GM06990 (cell line): ENCODE results near the gene PYGO2.
"Not testable (repeated sequence)": the region's sequence is repeated elsewhere in the genome, so short reads cannot be mapped to it uniquely, and the experiment has no call there.

Experiments
- DNase-seq: peaks from one replicate; pipeline ENCODE4 v3.0.0-alpha.2; 2011; ENCODE audit not compliant: insufficient read length; ENCODE audit errors: extremely low read depth
- H3K27me3 ChIP-seq: replicated peaks from 2 replicates; pipeline ENCODE4 v1.6.0; 2011; ENCODE audit warnings: low read length; ENCODE audit not compliant: control insufficient read depth, insufficient read depth
- H3K36me3 ChIP-seq: 2 replicates; pipeline ENCODE4 v1.5.1; 2011; ENCODE audit warnings: low read length; ENCODE audit not compliant: control insufficient read depth, insufficient read depth
- H3K4me3 ChIP-seq: replicated peaks from 2 replicates; pipeline ENCODE4 v1.5.1; 2011; ENCODE audit warnings: low read depth, mild to moderate bottlenecking, control low read depth, low read length
- TF ChIP-seq, protein P1 (sequence below): IDR thresholded peaks from 2 replicates; pipeline ENCODE4 v1.5.1; 2011; ENCODE audit warnings: low read length, control low read depth, mild to moderate bottlenecking, inconsistent platforms; ENCODE audit not compliant: insufficient read depth, poor library complexity, severe bottlenecking

Gene PYGO2

DNA sequence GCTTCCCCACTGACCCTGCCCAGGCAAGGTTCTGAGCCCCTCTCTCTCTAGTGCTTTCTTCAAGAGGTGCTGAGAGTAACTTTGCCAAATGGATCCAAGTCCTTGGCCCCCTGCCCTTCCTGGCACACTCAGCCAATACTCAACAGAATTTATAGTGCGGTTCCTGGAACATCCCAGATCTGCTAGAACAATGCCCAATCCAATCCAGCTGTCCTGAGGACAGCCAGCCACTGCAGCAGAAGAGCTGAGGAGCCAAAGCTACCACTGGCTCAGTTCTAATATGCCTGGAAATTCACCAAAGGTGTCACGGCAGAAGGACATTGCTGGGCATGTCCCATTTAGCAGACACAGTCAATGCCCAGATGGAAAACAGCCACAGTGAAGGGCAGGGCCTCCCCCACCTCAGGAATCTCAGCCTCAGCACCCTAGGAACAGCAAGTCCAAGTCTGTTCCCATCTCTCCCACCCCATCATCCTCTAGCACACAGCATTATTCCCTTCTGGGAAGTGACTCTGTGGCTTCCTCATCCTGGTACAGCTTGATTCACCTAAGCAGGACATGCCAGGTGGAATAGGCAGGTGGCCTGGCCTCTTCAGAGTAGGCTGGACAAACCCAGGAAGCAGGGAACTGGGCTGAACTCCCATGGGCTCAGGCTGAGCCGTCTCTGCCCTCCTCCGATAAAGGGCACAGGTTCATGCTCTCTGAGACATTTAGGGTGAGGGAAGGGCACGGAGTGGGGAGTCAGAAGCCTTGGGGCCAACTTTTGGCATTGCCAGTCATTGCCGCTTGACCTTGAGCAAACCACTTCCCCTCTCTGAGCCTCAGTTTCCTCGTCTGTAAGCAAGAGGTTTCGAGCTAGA, 49.7 kb downstream of the PYGO2 start:
- no peak for DNase-seq
- H3K4me3 ChIP-seq = no peak overlapping the region
- TF ChIP-seq, protein P1, sequence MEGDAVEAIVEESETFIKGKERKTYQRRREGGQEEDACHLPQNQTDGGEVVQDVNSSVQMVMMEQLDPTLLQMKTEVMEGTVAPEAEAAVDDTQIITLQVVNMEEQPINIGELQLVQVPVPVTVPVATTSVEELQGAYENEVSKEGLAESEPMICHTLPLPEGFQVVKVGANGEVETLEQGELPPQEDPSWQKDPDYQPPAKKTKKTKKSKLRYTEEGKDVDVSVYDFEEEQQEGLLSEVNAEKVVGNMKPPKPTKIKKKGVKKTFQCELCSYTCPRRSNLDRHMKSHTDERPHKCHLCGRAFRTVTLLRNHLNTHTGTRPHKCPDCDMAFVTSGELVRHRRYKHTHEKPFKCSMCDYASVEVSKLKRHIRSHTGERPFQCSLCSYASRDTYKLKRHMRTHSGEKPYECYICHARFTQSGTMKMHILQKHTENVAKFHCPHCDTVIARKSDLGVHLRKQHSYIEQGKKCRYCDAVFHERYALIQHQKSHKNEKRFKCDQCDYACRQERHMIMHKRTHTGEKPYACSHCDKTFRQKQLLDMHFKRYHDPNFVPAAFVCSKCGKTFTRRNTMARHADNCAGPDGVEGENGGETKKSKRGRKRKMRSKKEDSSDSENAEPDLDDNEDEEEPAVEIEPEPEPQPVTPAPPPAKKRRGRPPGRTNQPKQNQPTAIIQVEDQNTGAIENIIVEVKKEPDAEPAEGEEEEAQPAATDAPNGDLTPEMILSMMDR = no peak
- H3K36me3 ChIP-seq = no peaks in the 10 kb centered on the region
- H3K27me3 ChIP-seq = no peaks in the 10 kb centered on the region

DNA sequence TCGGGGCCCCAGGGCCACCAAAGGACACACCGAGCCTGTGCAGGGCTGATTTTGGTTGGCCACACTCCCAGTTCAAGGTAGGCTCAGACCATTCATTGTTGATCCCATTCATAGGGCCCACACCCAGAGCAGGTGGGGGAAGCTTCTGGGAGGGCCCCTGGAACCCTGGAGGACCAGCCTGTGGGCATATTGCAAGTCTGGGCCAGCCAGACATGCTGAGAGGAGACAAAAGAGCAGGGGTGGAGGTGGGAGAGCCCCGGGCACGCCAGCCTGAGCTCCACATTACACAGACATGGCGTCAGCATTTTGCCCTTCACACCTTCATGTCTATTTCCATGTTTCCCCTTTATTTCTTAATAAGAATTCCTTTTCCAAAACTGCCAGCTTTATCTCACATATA, 50.7 kb downstream of the PYGO2 start:
- Histone ChIP-seq H3K27me3 (no peaks in the 10 kb centered on the region), H3K36me3 (no peaks in the 10 kb centered on the region), H3K4me3 (no peak overlapping the region)
- TF ChIP-seq, protein P1 = no peak
- DNase-seq = no peak

DNA sequence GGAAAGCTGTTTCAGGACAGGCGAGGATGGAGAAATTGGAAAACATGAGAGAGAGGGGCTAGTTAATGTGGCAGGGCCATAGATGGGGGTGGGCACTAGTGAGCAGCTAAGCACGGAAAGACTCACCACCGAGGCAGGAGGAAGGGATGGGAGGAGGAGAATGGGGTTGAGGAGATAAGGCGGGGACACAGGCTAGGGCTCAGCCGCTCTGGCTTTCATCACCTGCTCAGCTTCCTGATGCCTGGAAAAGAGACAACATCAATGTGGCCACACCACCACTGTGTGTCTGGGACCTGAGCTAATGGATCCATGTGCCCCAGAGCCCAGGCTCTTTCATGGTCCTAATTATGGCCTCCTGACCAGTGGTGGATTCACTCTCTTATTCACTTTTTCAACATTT, 52.6 kb downstream of the PYGO2 start:
- H3K4me3 ChIP-seq = no peak overlapping the region
- no peak for DNase-seq
- H3K36me3 ChIP-seq = no peaks in the 10 kb centered on the region
- TF ChIP-seq, protein P1 = no peak
- no peaks in the 10 kb centered on the region for H3K27me3 ChIP-seq

DNA sequence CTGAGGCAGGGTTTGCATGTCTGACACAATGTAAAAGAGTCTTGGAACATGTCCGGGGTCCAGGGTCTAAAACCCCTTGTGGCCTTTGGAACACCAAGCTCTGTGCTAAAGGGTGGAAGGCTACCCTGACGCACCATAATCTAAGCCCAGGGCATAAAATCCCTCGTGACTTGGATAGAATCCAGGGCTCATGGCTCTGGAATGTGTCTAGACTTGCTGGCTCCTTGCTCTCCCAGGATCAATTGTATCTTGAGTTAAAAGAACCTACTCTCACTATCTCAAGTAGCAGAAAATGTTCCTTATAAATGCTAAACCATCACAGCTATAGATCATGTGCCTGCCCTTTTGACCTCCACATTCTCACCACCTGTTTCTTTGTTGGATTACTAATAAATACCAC, 53.5 kb downstream of the PYGO2 start:
- not testable (repeated sequence) for DNase-seq, H3K36me3 ChIP-seq

More for the DNA sequence above, 53.5 kb downstream of the PYGO2 start:
- H3K27me3 ChIP-seq, H3K4me3 ChIP-seq: not testable (repeated sequence)
